IPS-20b (cell line): Measurements from ENCODE around the gene PDXK.

ENCODE experiments used
- H3K27ac ChIP-seq: one replicate; pipeline ENCODE4 v1.5.1; 2013; ENCODE audit warnings: low read length
- H3K27me3 ChIP-seq: 2 replicates; pipeline ENCODE4 v1.6.1; 2013; ENCODE audit warnings: mild to moderate bottlenecking, low read length, inconsistent platforms; ENCODE audit not compliant: insufficient read depth
- H3K36me3 ChIP-seq: 2 replicates; pipeline ENCODE4 v1.6.1; 2013; ENCODE audit warnings: low read depth, mild to moderate bottlenecking, inconsistent platforms, low read length, moderate library complexity; ENCODE audit not compliant: insufficient read depth
- H3K4me1 ChIP-seq: 2 replicates; pipeline ENCODE4 v1.6.1; 2013; ENCODE audit warnings: mild to moderate bottlenecking, control low read depth, inconsistent platforms, low read length, moderate library complexity; ENCODE audit not compliant: insufficient read depth
- H3K4me3 ChIP-seq: 2 replicates; pipeline ENCODE4 v1.5.1; 2013; ENCODE audit warnings: mild to moderate bottlenecking, low read length, inconsistent platforms
- H3K9ac ChIP-seq: 2 replicates; pipeline ENCODE4 v1.6.1; 2013; ENCODE audit warnings: low read depth, mild to moderate bottlenecking, inconsistent platforms, low read length, moderate library complexity
- H3K9me3 ChIP-seq: 2 replicates; pipeline ENCODE4 v1.6.1; 2013; ENCODE audit warnings: mild to moderate bottlenecking, low read depth, low read length, inconsistent platforms; ENCODE audit not compliant: insufficient read depth

The PDXK gene

GRCh38 chr21:43800566-43800965 is 81.6 kb downstream of the PDXK start:
- no peaks in the 10 kb centered on the region for H3K27me3 ChIP-seq
- H3K27ac ChIP-seq, result no peak overlapping the region
- H3K4me3 ChIP-seq, result no peak overlapping the region
- H3K9me3 ChIP-seq, result no peaks in the 10 kb centered on the region
- H3K4me1 ChIP-seq, result no peaks in the 10 kb centered on the region
- H3K36me3 ChIP-seq, result peaks cover 88% of the 10 kb centered on the region
- H3K9ac ChIP-seq, result no peak overlapping the region

- no peaks in the 10 kb centered on the region for H3K4me1 ChIP-seq
- H3K4me3 ChIP-seq, result no peak overlapping the region
- no peaks in the 10 kb centered on the region for H3K27me3 ChIP-seq
- H3K9ac ChIP-seq, result no peak overlapping the region
- peaks cover 88% of the 10 kb centered on the region for H3K36me3 ChIP-seq
- H3K9me3 ChIP-seq, result no peaks in the 10 kb centered on the region
- H3K27ac ChIP-seq, result no peak overlapping the region
These were observed 82.3 kb downstream of the PDXK start for GRCh38 chr21:43801006-43801783.

- H3K27me3 ChIP-seq, result no peaks in the 10 kb centered on the region
- H3K9me3 ChIP-seq, result no peaks in the 10 kb centered on the region
- no peak overlapping the region for H3K9ac ChIP-seq
- peaks cover 76% of the 10 kb centered on the region for H3K36me3 ChIP-seq
- H3K27ac ChIP-seq, result no peak overlapping the region
- no peaks in the 10 kb centered on the region for H3K4me1 ChIP-seq
- H3K4me3 ChIP-seq, result no peak overlapping the region
These were observed 83.9 kb downstream of the PDXK start for GRCh38 chr21:43802713-43803313.

- H3K4me1 ChIP-seq, result no peaks in the 10 kb centered on the region
- no peaks in the 10 kb centered on the region for H3K9me3 ChIP-seq
- H3K9ac ChIP-seq, result no peak overlapping the region
- H3K4me3 ChIP-seq, result no peak overlapping the region
- H3K36me3 ChIP-seq, result peaks cover 66% of the 10 kb centered on the region
- no peak overlapping the region for H3K27ac ChIP-seq
- no peaks in the 10 kb centered on the region for H3K27me3 ChIP-seq
These were observed 84.8 kb downstream of the PDXK start for GRCh38 chr21:43803558-43804300.

- H3K4me1 ChIP-seq, result no peaks in the 10 kb centered on the region
- peaks cover 50% of the 10 kb centered on the region for H3K36me3 ChIP-seq
- no peak overlapping the region for H3K9ac ChIP-seq
These were observed 86.4 kb downstream of the PDXK start for GRCh38 chr21:43805275-43805800.

GRCh38 chr21:43806017-43806710 is 87.2 kb downstream of the PDXK start:
- peaks cover 42% of the 10 kb centered on the region for H3K36me3 ChIP-seq

More at GRCh38 chr21:43805275-43805800, 86.4 kb downstream of the PDXK start:
- Histone ChIP-seq H3K27ac (no peak overlapping the region), H3K4me3 (no peak overlapping the region), H3K9me3 (no peaks in the 10 kb centered on the region), H3K27me3 (no peaks in the 10 kb centered on the region)

GRCh38 chr21:43808367-43808766 is 89.4 kb downstream of the PDXK start:
- Histone ChIP-seq H3K36me3 (peaks cover 20% of the 10 kb centered on the region; the same call in 1 of the 2 replicates), H3K4me3 (no peak overlapping the region), H3K27ac (no peak overlapping the region), H3K27me3 (no peaks in the 10 kb centered on the region), H3K9ac (no peak overlapping the region), H3K4me1 (no peaks in the 10 kb centered on the region), H3K9me3 (no peaks in the 10 kb centered on the region)

More at GRCh38 chr21:43806017-43806710, 87.2 kb downstream of the PDXK start:
- Histone ChIP-seq H3K9ac (no peak overlapping the region), H3K4me1 (no peaks in the 10 kb centered on the region), H3K27me3 (no peaks in the 10 kb centered on the region), H3K4me3 (no peak overlapping the region), H3K27ac (no peak overlapping the region), H3K9me3 (no peaks in the 10 kb centered on the region)

- no peaks in the 10 kb centered on the region for H3K4me1 ChIP-seq
- H3K9ac ChIP-seq, result no peak overlapping the region
- no peaks in the 10 kb centered on the region for H3K9me3 ChIP-seq
- H3K27me3 ChIP-seq, result no peaks in the 10 kb centered on the region
- no peak overlapping the region for H3K27ac ChIP-seq
- no peak overlapping the region for H3K4me3 ChIP-seq
- peaks cover 15% of the 10 kb centered on the region; the same call in 1 of the 2 replicates for H3K36me3 ChIP-seq
These were observed 89.9 kb downstream of the PDXK start for GRCh38 chr21:43808832-43809251.

GRCh38 chr21:43809346-43809799 is 90.4 kb downstream of the PDXK start:
- no peaks in the 10 kb centered on the region for H3K27me3 ChIP-seq
- H3K4me3 ChIP-seq, result no peak overlapping the region
- no peaks in the 10 kb centered on the region for H3K9me3 ChIP-seq
- peaks cover 10% of the 10 kb centered on the region; the same call in 1 of the 2 replicates for H3K36me3 ChIP-seq
- H3K9ac ChIP-seq, result no peak overlapping the region
- no peaks in the 10 kb centered on the region for H3K4me1 ChIP-seq
- no peak overlapping the region for H3K27ac ChIP-seq

GRCh38 chr21:43809853-43810504 is 91.0 kb downstream of the PDXK start:
- no peak overlapping the region for H3K9ac ChIP-seq
- peaks cover 10% of the 10 kb centered on the region; the same call in 1 of the 2 replicates for H3K36me3 ChIP-seq
- no peak overlapping the region for H3K4me3 ChIP-seq

More at GRCh38 chr21:43809853-43810504, 91.0 kb downstream of the PDXK start:
- Histone ChIP-seq H3K4me1 (no peaks in the 10 kb centered on the region), H3K27me3 (no peaks in the 10 kb centered on the region), H3K9me3 (no peaks in the 10 kb centered on the region), H3K27ac (no peak overlapping the region)
